GM18502 (cell line): Measurements from ENCODE around the gene FMNL2.
A peak's percentile ranks its signal among the peaks of the same experiment; 100 is the strongest.

Experiments
- ATAC-seq: cut with Tn5 transposase; IDR thresholded peaks from one replicate; pipeline ENCODE4 v1.9.1; 2021; ENCODE audit warnings: mild to moderate bottlenecking; ENCODE audit not compliant: unreplicated experiment, poor library complexity

The FMNL2 gene

GRCh38 chr2:152337511-152337903 is 2.5 kb downstream of the FMNL2 start:
- no peak for ATAC-seq

- ATAC-seq, result no peak
These were observed 4.7 kb downstream of the FMNL2 start for GRCh38 chr2:152339556-152340286.

- no peak for ATAC-seq
These were observed 7.5 kb downstream of the FMNL2 start for GRCh38 chr2:152342259-152343046.

- no peak for ATAC-seq
These were observed 8.5 kb downstream of the FMNL2 start for GRCh38 chr2:152343426-152343825.

GRCh38 chr2:152344579-152345195 is 9.7 kb downstream of the FMNL2 start:
- ATAC-seq, result no peak

- no peak for ATAC-seq
These were observed 12.1 kb downstream of the FMNL2 start for GRCh38 chr2:152347076-152347475.

- ATAC-seq, result no peak
These were observed 13.4 kb downstream of the FMNL2 start for GRCh38 chr2:152348388-152348787.

- no peak for ATAC-seq
These were observed 14.4 kb downstream of the FMNL2 start for GRCh38 chr2:152349416-152349815.

- no peak for ATAC-seq
These were observed 15.2 kb downstream of the FMNL2 start for GRCh38 chr2:152350155-152350679.

GRCh38 chr2:152352616-152353015 is 17.6 kb downstream of the FMNL2 start:
- ATAC-seq, result no peak

- no peak for ATAC-seq
These were observed 18.4 kb downstream of the FMNL2 start for GRCh38 chr2:152353364-152353763.

- ATAC-seq, result no peak
These were observed 19.2 kb downstream of the FMNL2 start for GRCh38 chr2:152354069-152354755.

GRCh38 chr2:152354909-152355308 is 19.9 kb downstream of the FMNL2 start:
- no peak for ATAC-seq

- ATAC-seq, result no peak
These were observed 20.4 kb downstream of the FMNL2 start for GRCh38 chr2:152355409-152355831.

GRCh38 chr2:152359573-152360363 is 24.8 kb downstream of the FMNL2 start:
- ATAC-seq, result no peak

GRCh38 chr2:152363936-152364335 is 29.0 kb downstream of the FMNL2 start:
- ATAC-seq, result peak; percentile 60

GRCh38 chr2:152367547-152368390 is 32.8 kb downstream of the FMNL2 start:
- peak; percentile 93 for ATAC-seq

GRCh38 chr2:152369176-152369860 is 34.3 kb downstream of the FMNL2 start:
- ATAC-seq, result no peak
